ENCODE data around the gene TTC16.
A peak's percentile ranks its signal among the peaks of the same experiment; 100 is the strongest.

The TTC16 gene

GRCh38 chr9:127698386-127698785 lies 17.5 kb upstream of the TTC16 start:
- DNase-seq = no peak

- peak; percentile 92 for DNase-seq
These were observed 16.8 kb upstream of the TTC16 start for GRCh38 chr9:127698985-127699670.

GRCh38 chr9:127700140-127700539 lies 15.7 kb upstream of the TTC16 start:
- no peak for DNase-seq

- no peak for DNase-seq
These were observed 15.2 kb upstream of the TTC16 start for GRCh38 chr9:127700594-127701255.

GRCh38 chr9:127703289-127703946 lies 12.5 kb upstream of the TTC16 start:
- no peak for DNase-seq

GRCh38 chr9:127705577-127706379 lies 10.1 kb upstream of the TTC16 start:
- DNase-seq = no peak

GRCh38 chr9:127706836-127707241 lies 9.0 kb upstream of the TTC16 start, which contains the start of gene CFAP157:
TSS of gene CFAP157 (plus strand) at chr9:127706988. CDS start at chr9:127707032, 44 bp downstream.
- no peak for DNase-seq

- peak; percentile 43 for DNase-seq
These were observed 8.1 kb upstream of the TTC16 start for GRCh38 chr9:127707766-127708165.

- DNase-seq = no peak
These were observed 6.8 kb upstream of the TTC16 start for GRCh38 chr9:127708952-127709587.

GRCh38 chr9:127710204-127710783 lies 5.6 kb upstream of the TTC16 start:
- DNase-seq = no peak

- no peak for DNase-seq
These were observed 4.6 kb upstream of the TTC16 start for GRCh38 chr9:127711226-127711701.

- no peak for DNase-seq
These were observed 4.0 kb upstream of the TTC16 start for GRCh38 chr9:127711831-127712274.

GRCh38 chr9:127712371-127712770 lies 3.5 kb upstream of the TTC16 start:
- no peak for DNase-seq

- no peak for DNase-seq
These were observed 3.0 kb upstream of the TTC16 start for GRCh38 chr9:127712867-127713266.

GRCh38 chr9:127714020-127714750 lies 1.7 kb upstream of the TTC16 start:
- no peak for DNase-seq

- DNase-seq = no peak
These were observed 869 bp upstream of the TTC16 start for GRCh38 chr9:127714951-127715469.

GRCh38 chr9:127716412-127716811 lies 533 bp downstream of the TTC16 start:
- no peak for DNase-seq

- DNase-seq = no peak
These were observed 1.9 kb downstream of the TTC16 start for GRCh38 chr9:127717766-127718165.

- DNase-seq = no peak
These were observed 4.4 kb downstream of the TTC16 start for GRCh38 chr9:127720031-127720864.

GRCh38 chr9:127720865-127721227 lies 5.0 kb downstream of the TTC16 start:
- DNase-seq = no peak
